Gastroesophageal sphincter (tissue), 4 donors: Measurements from ENCODE around the gene CNN2. TPM values are rescaled to one million over a fixed set of nuclear protein-coding genes. Genes with fewer than 3 reads are reported as not detected.

Experiments used
- ATAC-seq: fragments of 150-250 bp; one replicate; pipeline ENCODE4 v1.9.1; 2016; ENCODE audit warnings: mild to moderate bottlenecking, moderate library complexity
- H3K27ac ChIP-seq, 4 donors: fragments of 200-600 bp; sonication (generic) in 3 of 4; 1 replicate in 3 of 4; 2 replicates in 1 of 4; pipeline ENCODE4 v1.5.1; 2016 to 2019
- H3K27me3 ChIP-seq: fragments of 200-600 bp; sonication (generic); one replicate; pipeline ENCODE4 v1.5.1; 2019
- H3K36me3 ChIP-seq, 2 donors: fragments of 200-600 bp; sonication (generic); one replicate each; pipeline ENCODE4 v1.5.1; 2019; ENCODE audit warnings: control low read depth in 1 of 2
- H3K4me1 ChIP-seq, 3 donors: fragments of 200-600 bp; sonication (generic); 1 replicate in 2 of 3; 2 replicates in 1 of 3; pipeline ENCODE4 v1.5.1; 2016 to 2019; ENCODE audit warnings: control low read depth in 2 of 3
- H3K4me3 ChIP-seq, 2 donors: fragments of 200-600 bp; sonication (generic); one replicate each; pipeline ENCODE4 v1.5.1; 2019; ENCODE audit warnings: mild to moderate bottlenecking in 1 of 2, moderate library complexity in 1 of 2
- H3K9me3 ChIP-seq, 3 donors: fragments of 200-600 bp; sonication (generic); one replicate each; pipeline ENCODE4 v1.5.1; 2017 to 2019; ENCODE audit warnings: control low read depth in 2 of 3
- EP300 ChIP-seq: sonication (generic); formaldehyde crosslinking; IDR thresholded peaks from one replicate; pipeline ENCODE4 v1.6.1; 2017; ENCODE audit warnings: antibody characterized with exemption, mild to moderate bottlenecking
- POLR2A ChIP-seq, 2 donors: fragments of 450-650 bp; IDR thresholded peaks; one replicate each; pipeline ENCODE4 v1.6.1; 2017; ENCODE audit warnings: antibody characterized with exemption in 2 of 2, mild to moderate bottlenecking in 2 of 2, moderate library complexity in 1 of 2
- POLR2AphosphoS5 ChIP-seq: sonication (generic); formaldehyde crosslinking; IDR thresholded peaks from one replicate; pipeline ENCODE4 v1.6.1; 2017; ENCODE audit warnings: antibody characterized with exemption
- WGBS, 2 donors: methylation state at CpG; one replicate each; pipeline ENCODE4 v1.1.5; 2018; ENCODE audit warnings: low coverage in 1 of 2; 5-methylcytosine and 5-hydroxymethylcytosine counted together
- total RNA-seq, 4 donors: library from RNA; depleted of rRNA; stranded (reverse); fragments of >200 nt; gene quantifications; one replicate each; pipeline ENCODE4 v1.1.0, GENCODE V29; 2016
- TF ChIP-seq, protein P1 (sequence below), 4 experiments: fragments of 200-600 bp in 2 of 4; fragments of 450-650 bp in 2 of 4; sonication (generic) in 1 of 4; IDR thresholded peaks; one replicate each; pipeline ENCODE4 v1.5.1; 2017 to 2019; ENCODE audit warnings: antibody characterized with exemption in 4 of 4, mild to moderate bottlenecking in 2 of 4, moderate library complexity in 2 of 4

CNN2 gene
- total RNA-seq, 4 donors from 2014 or later: 52.9 to 103 (median 75.2) TPM

DNA sequence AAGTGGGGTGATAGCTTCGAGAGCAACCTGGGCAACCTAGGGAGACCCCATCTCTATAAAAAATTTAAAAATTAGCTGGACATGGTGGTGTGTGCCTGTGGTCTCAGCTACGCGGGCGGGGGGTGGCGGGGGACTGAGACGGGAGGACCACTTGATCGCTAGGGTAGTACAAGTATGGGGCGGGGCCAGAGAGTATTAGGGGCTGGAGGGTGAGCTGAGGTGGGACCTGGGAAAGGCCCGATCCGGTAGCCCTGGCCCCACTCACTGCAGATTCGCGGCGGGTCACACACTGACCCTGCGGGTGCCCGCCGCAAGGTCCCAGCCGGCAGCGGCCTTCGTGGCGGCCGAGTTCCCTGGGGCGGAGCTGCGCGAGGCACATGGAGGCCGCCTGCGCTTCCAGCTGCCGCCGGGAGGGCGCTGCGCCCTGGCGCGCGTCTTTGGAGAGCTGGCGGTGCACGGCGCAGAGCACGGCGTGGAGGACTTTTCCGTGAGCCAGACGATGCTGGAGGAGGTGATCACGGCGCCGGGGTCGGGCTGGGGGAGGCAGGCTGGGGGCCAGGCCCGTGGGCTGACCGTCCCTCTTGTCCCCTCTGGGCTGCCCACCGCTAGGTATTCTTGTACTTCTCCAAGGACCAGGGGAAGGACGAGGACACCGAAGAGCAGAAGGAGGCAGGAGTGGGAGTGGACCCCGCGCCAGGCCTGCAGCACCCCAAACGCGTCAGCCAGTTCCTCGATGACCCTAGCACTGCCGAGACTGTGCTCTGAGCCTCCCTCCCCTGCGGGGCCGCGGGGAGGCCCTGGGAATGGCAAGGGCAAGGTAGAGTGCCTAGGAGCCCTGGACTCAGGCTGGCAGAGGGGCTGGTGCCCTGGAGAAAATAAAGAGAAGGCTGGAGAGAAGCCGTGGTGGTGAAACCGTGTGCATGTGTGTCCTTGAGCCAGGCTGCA lies 38.5 kb downstream of the CNN2 start:
- Histone ChIP-seq H3K4me1 (peaks cover 0 to 42% (median 21%) of the 10 kb centered on the region in 3 donors), H3K9me3 (peaks cover 0 to 1% (median 0%) of the 10 kb centered on the region in 3 donors), H3K27me3 (peaks cover 60% of the 10 kb centered on the region), H3K27ac (no peak overlapping the region), H3K36me3 (no peaks in the 10 kb centered on the region), H3K4me3 (peak overlapping the region in 1 of 2 donors; percentile 8)
- WGBS, 2 donors: 6 to 13% methylated on average over 7 to 10 of the region's 60 CpGs
- TF ChIP-seq POLR2A (IDR thresholded peaks at IDR 0.05): no peak
- TF ChIP-seq, protein P1, sequence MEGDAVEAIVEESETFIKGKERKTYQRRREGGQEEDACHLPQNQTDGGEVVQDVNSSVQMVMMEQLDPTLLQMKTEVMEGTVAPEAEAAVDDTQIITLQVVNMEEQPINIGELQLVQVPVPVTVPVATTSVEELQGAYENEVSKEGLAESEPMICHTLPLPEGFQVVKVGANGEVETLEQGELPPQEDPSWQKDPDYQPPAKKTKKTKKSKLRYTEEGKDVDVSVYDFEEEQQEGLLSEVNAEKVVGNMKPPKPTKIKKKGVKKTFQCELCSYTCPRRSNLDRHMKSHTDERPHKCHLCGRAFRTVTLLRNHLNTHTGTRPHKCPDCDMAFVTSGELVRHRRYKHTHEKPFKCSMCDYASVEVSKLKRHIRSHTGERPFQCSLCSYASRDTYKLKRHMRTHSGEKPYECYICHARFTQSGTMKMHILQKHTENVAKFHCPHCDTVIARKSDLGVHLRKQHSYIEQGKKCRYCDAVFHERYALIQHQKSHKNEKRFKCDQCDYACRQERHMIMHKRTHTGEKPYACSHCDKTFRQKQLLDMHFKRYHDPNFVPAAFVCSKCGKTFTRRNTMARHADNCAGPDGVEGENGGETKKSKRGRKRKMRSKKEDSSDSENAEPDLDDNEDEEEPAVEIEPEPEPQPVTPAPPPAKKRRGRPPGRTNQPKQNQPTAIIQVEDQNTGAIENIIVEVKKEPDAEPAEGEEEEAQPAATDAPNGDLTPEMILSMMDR (IDR thresholded peaks at IDR 0.05): peak in 3 of 4 experiments; percentile 73 to 88 (median 79)
- peak; percentile 65 for ATAC-seq

DNA sequence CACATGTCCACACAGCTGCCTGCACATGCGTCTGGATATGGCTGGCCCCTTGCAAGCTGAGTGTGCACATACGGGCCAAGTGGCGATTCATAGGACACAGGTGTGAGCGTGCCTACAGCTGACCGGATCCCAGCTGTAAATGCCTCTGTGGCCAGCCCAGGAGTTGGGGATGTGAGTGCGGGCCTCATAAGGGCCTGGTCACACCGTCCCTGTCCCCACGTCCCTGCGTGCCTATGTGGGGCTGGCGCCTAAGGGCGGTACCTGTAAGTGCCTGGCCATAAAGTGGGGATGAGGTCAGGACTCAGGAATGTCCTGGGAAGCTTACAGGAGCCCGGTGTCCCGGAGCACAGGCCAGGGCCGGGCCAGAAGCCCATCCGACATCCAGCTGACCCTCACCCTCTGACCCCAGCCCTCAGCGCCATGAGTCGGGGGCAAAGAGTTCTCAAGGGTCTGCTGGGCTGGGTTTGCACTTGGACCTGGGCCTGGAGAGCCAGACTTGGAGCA lies 39.2 kb downstream of the CNN2 start:
- no CpG with 5 or more reads among the region's 17 CpGs for WGBS, 2 donors
- H3K36me3 ChIP-seq: no peaks in the 10 kb centered on the region
- TF ChIP-seq POLR2A (IDR thresholded peaks at IDR 0.05): no peak
- peaks cover 0 to 46% (median 21%) of the 10 kb centered on the region in 3 donors for H3K4me1 ChIP-seq
- H3K27ac ChIP-seq: no peak overlapping the region
- H3K27me3 ChIP-seq: peaks cover 67% of the 10 kb centered on the region
- ATAC-seq: no peak
- no peaks in the 10 kb centered on the region for H3K9me3 ChIP-seq
- H3K4me3 ChIP-seq: no peak overlapping the region

DNA sequence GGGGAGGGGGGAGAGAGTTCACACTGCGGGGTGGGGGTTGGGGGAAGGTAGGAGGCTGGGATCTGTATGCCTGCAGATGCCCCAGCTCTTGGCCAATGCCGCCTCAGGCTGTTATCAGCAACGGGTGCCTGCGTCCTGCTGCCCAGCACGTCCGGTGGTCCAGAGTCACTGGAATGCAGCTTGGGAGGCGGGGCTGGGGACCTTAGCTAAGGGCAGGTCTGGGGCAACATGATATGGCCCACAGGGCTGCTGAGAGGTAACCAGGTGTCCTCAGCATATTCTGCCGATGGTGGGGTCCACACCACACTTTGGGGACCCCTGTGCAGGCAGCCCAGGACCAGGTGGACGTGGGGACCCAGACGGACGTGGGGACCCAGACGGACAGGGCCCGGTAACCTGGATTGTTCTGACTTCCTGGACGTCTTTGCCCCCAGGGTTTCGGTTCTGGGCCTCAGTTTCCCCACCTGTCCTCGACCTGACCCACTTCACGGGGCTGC lies 39.9 kb downstream of the CNN2 start:
- Histone ChIP-seq H3K27ac (no peak overlapping the region), H3K27me3 (peaks cover 73% of the 10 kb centered on the region), H3K4me1 (peaks cover 0 to 53% (median 21%) of the 10 kb centered on the region in 3 donors), H3K4me3 (peak overlapping the region in 1 of 2 donors; percentile 49), H3K36me3 (no peaks in the 10 kb centered on the region), H3K9me3 (no peaks in the 10 kb centered on the region)
- TF ChIP-seq EP300: no peak
- no peak for ATAC-seq
- 70% methylated on average over 2 of the region's 17 CpGs; no CpG with 5 or more reads in 1 of the 2 donors for WGBS, 2 donors

DNA sequence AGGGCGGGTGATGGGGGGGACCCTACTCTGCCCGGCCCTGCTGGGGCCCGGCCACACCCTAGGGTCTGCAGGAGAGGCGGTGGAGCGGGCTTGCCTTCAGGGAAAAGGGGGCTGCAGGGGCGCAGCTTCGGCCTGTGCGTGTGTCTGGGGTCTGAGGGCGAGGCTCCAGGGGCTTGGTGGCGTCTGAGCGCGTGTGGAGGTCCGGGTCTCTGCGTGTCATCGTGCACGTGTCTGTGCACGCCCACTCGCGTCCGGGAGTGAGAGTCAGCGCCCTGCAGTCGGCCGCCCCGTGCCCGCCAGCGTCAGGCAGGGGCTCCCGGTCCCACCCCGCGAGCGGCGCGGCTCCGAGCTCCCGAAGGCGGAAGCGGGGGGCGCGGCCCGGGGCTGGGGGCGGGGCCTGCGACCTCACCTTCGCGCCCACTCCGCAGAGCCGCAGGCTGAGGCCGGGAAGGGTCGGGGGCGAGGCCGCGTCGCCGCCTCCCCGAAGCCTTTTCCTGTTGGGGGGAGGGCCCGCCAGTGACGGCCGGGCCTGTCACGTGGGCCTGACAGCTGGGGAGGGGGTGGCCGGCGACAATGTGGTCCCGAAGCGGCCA lies 40.4 kb downstream of the CNN2 start, which contains the start of gene ARHGAP45:
Gene ARHGAP45 (plus strand): TSS at position 420 of the 593 bp plus-strand sequence. CDS start 239 bp downstream, outside the sequence.
- TF ChIP-seq EP300: no peak
- TF ChIP-seq POLR2A (IDR thresholded peaks at IDR 0.05): peak in 1 of 2 donors; percentile 12
- no CpG with 5 or more reads among the region's 61 CpGs for WGBS, 2 donors
- Histone ChIP-seq H3K9me3 (no peaks in the 10 kb centered on the region), H3K36me3 (no peaks in the 10 kb centered on the region), H3K4me3 (peak within 1 kb of the TSS; percentile 15 to 49), H3K27me3 (peaks cover 78% of the 10 kb centered on the region), H3K4me1 (peaks cover 0 to 58% (median 21%) of the 10 kb centered on the region in 3 donors), H3K27ac (peak within 1 kb of the TSS in 3 of 4 donors; percentile 37 to 66 (median 47))
- no peak for ATAC-seq

DNA sequence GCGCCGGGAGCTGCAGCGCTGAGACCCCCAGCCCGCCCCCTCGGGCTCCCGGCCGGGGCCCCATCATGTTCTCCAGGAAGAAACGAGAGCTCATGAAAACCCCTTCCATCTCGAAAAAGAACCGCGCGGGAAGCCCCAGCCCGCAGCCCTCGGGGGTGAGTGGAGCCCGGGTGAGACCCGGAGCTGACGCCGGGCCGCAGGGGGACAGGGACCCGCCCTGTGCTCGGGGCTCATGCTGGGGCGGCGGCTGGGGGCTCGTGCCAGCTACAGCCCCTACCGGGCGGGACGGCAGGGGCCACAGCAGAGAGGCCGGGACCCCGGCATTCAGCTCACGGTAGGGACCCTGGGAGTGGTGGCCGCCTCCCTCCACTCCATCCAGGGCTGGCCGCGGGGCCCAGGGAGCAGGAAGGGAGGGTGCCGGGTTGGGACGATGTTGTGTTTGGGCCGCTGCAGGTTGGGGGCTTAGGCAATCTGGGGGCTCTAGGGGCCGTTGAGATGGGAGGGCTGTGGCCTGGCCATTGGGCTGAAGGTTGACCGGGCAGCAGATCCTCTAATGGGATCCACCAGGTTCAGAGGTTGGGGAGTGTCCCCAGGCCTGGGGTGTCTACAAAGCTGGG lies 41.0 kb downstream of the CNN2 start:
- H3K36me3 ChIP-seq: no peaks in the 10 kb centered on the region
- WGBS, 2 donors: 0% methylated on average over 7 to 12 of the region's 38 CpGs
- H3K27me3 ChIP-seq: peaks cover 83% of the 10 kb centered on the region
- peak overlapping the region; percentile 15 to 49 for H3K4me3 ChIP-seq
- H3K4me1 ChIP-seq: peaks cover 0 to 61% (median 21%) of the 10 kb centered on the region in 3 donors
- H3K9me3 ChIP-seq: no peaks in the 10 kb centered on the region
- peak overlapping the region in 3 of 4 donors; percentile 37 to 66 (median 47) for H3K27ac ChIP-seq
- TF ChIP-seq POLR2A (IDR thresholded peaks at IDR 0.05) (no peak), EP300 (no peak), POLR2AphosphoS5 (no peak)
- TF ChIP-seq, protein P1 (IDR thresholded peaks at IDR 0.05): no peak
- ATAC-seq: no peak
